HepG2 (cell line): ENCODE measurements around the gene PRKCZ. TPM values are rescaled to one million over a fixed set of nuclear protein-coding genes. Genes with fewer than 3 reads are reported as not detected.

Experiments
- DMTF1 ChIP-seq: sonication (generic); formaldehyde crosslinking; IDR thresholded peaks from 2 replicates; pipeline ENCODE4 v1.4.0; 2020; ENCODE audit warnings: mild to moderate bottlenecking, missing genetic modification reagents
- E2F2 ChIP-seq: sonication (generic); formaldehyde crosslinking; IDR thresholded peaks from 2 replicates; pipeline ENCODE4 v1.4.0; 2020; ENCODE audit warnings: missing genetic modification reagents, borderline replicate concordance
- FOXM1 ChIP-seq: sonication (generic); formaldehyde crosslinking; IDR thresholded peaks from 2 replicates; pipeline ENCODE4 v1.5.0; 2020; ENCODE audit warnings: missing genetic modification reagents
- ISX ChIP-seq: sonication (generic); formaldehyde crosslinking; conservative IDR thresholded peaks from 2 replicates; pipeline ENCODE4 v1.5.0; 2020; ENCODE audit warnings: missing genetic modification reagents
- PBX2 ChIP-seq: IDR thresholded peaks from 2 replicates; pipeline ENCODE4 v1.6.1; 2016; ENCODE audit warnings: control low read depth
- RBAK ChIP-seq: sonication (generic); formaldehyde crosslinking; IDR thresholded peaks from 2 replicates; pipeline ENCODE4 v1.5.1; 2020; ENCODE audit warnings: mild to moderate bottlenecking, missing genetic modification reagents
- RBM22 ChIP-seq: fragments of 200-400 bp; formaldehyde crosslinking; optimal IDR thresholded peaks from 2 replicates; pipeline ENCODE3; 2017; ENCODE audit warnings: mild to moderate bottlenecking, low read length, moderate library complexity
- ZBTB44 ChIP-seq: sonication (generic); formaldehyde crosslinking; IDR thresholded peaks from 2 replicates; pipeline ENCODE4 v1.4.0; 2020; ENCODE audit warnings: missing genetic modification reagents
- ZNF101 ChIP-seq: sonication (generic); formaldehyde crosslinking; IDR thresholded peaks from 2 replicates; pipeline ENCODE4 v1.4.0; 2020; ENCODE audit warnings: mild to moderate bottlenecking, low read depth, missing genetic modification reagents, borderline replicate concordance
- ZNF160 ChIP-seq: sonication (generic); formaldehyde crosslinking; IDR thresholded peaks from 2 replicates; pipeline ENCODE4 v1.8.0; 2022; ENCODE audit warnings: mild to moderate bottlenecking, inconsistent platforms, missing genetic modification reagents
- ZNF407 ChIP-seq: sonication (generic); formaldehyde crosslinking; IDR thresholded peaks from one replicate; pipeline ENCODE4 v1.5.1; 2020; ENCODE audit warnings: mild to moderate bottlenecking, missing genetic modification reagents; ENCODE audit errors: not compliant biosample characterization
- ZNF569 ChIP-seq: sonication (generic); formaldehyde crosslinking; IDR thresholded peaks from 2 replicates; pipeline ENCODE4 v1.5.0; 2020; ENCODE audit warnings: mild to moderate bottlenecking, missing genetic modification reagents, moderate library complexity, borderline replicate concordance
- ZNF772 ChIP-seq: sonication (generic); formaldehyde crosslinking; IDR thresholded peaks from 2 replicates; pipeline ENCODE4 v1.5.0; 2020; ENCODE audit warnings: mild to moderate bottlenecking, missing genetic modification reagents
- polyA plus RNA-seq, 8 experiments: library from polyadenylated mRNA; depleted of rRNA in 3 of 8; stranded (reverse) in 7 of 8; unstranded in 1 of 8; fragments of >200 nt; fragmentation: Illumina TruSeq in 4 of 8; extraction: Trizol in 4 of 8; gene quantifications; 2 replicates each; pipeline versions ENCODE4 v1.2.1 to v1.2.3, GENCODE V29; 2011 to 2016; ENCODE audit warnings: low read depth in 4 of 8, missing spikeins in 1 of 8, mixed read lengths in 1 of 8; ENCODE audit not compliant: insufficient read depth in 1 of 8
- total RNA-seq, 5 experiments: library from RNA; depleted of rRNA; stranded (reverse); fragments of >200 nt; fragmentation: Illumina TruSeq; extraction: Trizol; gene quantifications; 2 replicates each; pipeline ENCODE4 v1.2.3, GENCODE V29; 2016; ENCODE audit warnings: low read depth in 1 of 5

Gene PRKCZ
- total and polyA plus RNA-seq, 2 of the 13 experiments (the other 11 are each of a cell fraction or from before 2014, with no cell fraction given): 34.7 to 85.2 TPM

GRCh38 chr1:2049225-2049717 is 940 bp upstream of the PRKCZ start (continued):
- TF ChIP-seq DMTF1 (CRISPR knock-in tag) (no peak), FOXM1 (CRISPR knock-in tag) (no peak), ZNF772 (CRISPR knock-in tag) (0 out of 2 replicates have a peak, but pooled peaks have one; percentile 7), ZNF407 (CRISPR knock-in tag) (no peak), E2F2 (no peak), PBX2 (CRISPR knock-in tag) (no peak), ZNF569 (CRISPR knock-in tag) (peak; percentile 84; the same call in 1 of the 2 replicates), ZNF101 (no peak), ZBTB44 (CRISPR knock-in tag) (no peak), ISX (CRISPR knock-in tag) (no peak), RBM22 (no peak), ZNF160 (CRISPR knock-in tag) (no peak), RBAK (CRISPR knock-in tag) (peak; percentile 45; the same call in 1 of the 2 replicates)
